Measurements from ENCODE around the gene MBP.
A peak's percentile ranks its signal among the peaks of the same experiment; 100 is the strongest.

The MBP gene

DNA sequence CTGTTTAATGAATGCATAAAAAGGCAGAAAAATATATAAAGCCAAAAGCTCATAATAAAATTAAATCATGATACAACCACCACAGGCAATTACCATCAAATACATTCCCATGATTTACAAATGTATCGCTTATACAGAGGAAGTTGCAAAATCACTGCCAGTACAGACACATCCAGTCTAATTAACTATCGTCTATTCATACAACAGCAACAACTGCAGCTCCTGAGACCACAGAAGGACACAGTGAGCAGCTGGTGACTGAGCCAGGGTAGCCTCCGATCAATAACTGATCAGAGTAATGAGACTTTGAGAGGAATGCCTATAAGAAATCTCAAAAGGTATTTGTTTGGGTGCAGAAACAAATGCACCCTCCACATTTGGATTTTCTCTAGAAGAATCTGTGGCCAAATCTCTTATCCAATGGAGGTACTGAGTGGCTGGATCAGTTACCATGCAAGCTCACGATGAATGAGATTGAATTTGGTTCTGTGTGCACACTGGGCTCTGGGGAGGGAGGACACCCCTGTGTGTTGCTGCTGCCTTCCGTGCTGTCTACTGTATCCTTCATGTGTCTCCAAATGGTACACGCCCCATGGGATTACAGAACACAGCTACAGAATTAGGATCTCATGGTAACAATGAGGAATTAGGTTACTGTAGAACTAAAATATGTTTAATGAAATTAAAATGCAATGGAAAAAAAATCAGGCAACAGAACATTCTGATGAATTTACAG, 119.6 kb downstream of the MBP start:
- TF ChIP-seq, protein P1, sequence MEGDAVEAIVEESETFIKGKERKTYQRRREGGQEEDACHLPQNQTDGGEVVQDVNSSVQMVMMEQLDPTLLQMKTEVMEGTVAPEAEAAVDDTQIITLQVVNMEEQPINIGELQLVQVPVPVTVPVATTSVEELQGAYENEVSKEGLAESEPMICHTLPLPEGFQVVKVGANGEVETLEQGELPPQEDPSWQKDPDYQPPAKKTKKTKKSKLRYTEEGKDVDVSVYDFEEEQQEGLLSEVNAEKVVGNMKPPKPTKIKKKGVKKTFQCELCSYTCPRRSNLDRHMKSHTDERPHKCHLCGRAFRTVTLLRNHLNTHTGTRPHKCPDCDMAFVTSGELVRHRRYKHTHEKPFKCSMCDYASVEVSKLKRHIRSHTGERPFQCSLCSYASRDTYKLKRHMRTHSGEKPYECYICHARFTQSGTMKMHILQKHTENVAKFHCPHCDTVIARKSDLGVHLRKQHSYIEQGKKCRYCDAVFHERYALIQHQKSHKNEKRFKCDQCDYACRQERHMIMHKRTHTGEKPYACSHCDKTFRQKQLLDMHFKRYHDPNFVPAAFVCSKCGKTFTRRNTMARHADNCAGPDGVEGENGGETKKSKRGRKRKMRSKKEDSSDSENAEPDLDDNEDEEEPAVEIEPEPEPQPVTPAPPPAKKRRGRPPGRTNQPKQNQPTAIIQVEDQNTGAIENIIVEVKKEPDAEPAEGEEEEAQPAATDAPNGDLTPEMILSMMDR (IDR thresholded peaks at IDR 0.05): no peak
- H3K36me3 ChIP-seq: peaks cover 95% of the 10 kb centered on the region

DNA sequence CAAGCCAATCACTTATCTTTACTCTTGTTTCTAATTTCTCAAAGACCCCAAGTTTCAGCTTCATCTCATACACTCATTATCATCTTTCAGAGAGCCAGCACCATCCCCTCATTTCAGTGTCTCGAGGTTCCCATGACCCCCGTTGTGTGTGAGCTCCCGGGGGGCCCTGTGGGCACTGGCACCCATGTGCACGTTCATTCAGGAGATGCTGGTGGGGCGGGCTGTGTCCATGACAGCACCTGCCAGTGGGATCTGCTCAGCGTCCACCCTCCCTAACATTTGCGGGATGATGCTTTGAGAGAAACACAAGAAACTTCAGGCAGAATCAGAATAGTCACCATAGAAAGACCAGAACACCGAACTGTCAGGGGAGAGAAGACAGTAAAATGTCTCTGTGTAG, 120.5 kb downstream of the MBP start:
- H3K27me3 ChIP-seq: no peaks in the 10 kb centered on the region
- no peaks in the 10 kb centered on the region for H3K9me3 ChIP-seq
- H3K4me1 ChIP-seq (ENCODE audit: control insufficient read depth in 1 of 2, insufficient read depth in 1 of 2, low read depth in 1 of 2, low read length in 1 of 2): peaks cover 38 to 53% of the 10 kb centered on the region in 2 experiments
- TF ChIP-seq, protein P1 (IDR thresholded peaks at IDR 0.05): no peak
- H3K36me3 ChIP-seq: peaks cover 92% of the 10 kb centered on the region
- peak overlapping the region; percentile 82 for H3K27ac ChIP-seq
- no peak overlapping the region for H3K4me3 ChIP-seq (ENCODE audit: low read depth in 1 of 2, low read length in 1 of 2)

More for the DNA sequence above, 119.6 kb downstream of the MBP start:
- peak overlapping the region; percentile 82 for H3K27ac ChIP-seq
- no peaks in the 10 kb centered on the region for H3K27me3 ChIP-seq
- H3K4me3 ChIP-seq (ENCODE audit: low read depth in 1 of 2, low read length in 1 of 2): peak overlapping the region in 1 of 2 experiments; percentile 12
- peaks cover 35 to 48% of the 10 kb centered on the region in 2 experiments for H3K4me1 ChIP-seq (ENCODE audit: control insufficient read depth in 1 of 2, insufficient read depth in 1 of 2, low read depth in 1 of 2, low read length in 1 of 2)
- no peaks in the 10 kb centered on the region for H3K9me3 ChIP-seq

DNA sequence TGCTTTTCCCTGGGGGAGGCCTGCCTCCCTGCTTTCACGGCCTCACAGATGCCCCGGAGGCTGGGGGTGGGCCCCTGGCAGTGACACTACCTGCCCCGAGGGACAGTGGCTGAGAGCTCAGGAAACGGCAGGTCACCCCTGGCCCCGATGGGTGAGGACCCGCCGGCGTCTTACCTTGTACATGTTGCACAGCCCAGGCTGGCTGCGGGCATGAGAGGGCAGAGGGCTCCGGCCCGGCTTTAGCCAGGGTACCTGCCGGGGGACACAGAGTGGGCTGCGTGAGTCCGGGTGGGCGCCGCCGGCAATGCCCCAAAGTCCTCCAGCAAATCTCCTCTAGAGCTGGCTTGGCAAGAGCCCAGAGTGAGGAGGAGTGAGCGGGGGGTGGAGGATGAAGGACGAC, 122.9 kb downstream of the MBP start:
- Histone ChIP-seq H3K4me1 (ENCODE audit: control insufficient read depth in 1 of 2, insufficient read depth in 1 of 2, low read depth in 1 of 2, low read length in 1 of 2) (peaks cover 51 to 59% of the 10 kb centered on the region in 2 experiments), H3K4me3 (ENCODE audit: low read depth in 1 of 2, low read length in 1 of 2) (no peak overlapping the region), H3K36me3 (peaks cover 76% of the 10 kb centered on the region), H3K27me3 (no peaks in the 10 kb centered on the region), H3K27ac (peak overlapping the region; percentile 26), H3K9me3 (no peaks in the 10 kb centered on the region)
- TF ChIP-seq, protein P1 (IDR thresholded peaks at IDR 0.05): no peak

DNA sequence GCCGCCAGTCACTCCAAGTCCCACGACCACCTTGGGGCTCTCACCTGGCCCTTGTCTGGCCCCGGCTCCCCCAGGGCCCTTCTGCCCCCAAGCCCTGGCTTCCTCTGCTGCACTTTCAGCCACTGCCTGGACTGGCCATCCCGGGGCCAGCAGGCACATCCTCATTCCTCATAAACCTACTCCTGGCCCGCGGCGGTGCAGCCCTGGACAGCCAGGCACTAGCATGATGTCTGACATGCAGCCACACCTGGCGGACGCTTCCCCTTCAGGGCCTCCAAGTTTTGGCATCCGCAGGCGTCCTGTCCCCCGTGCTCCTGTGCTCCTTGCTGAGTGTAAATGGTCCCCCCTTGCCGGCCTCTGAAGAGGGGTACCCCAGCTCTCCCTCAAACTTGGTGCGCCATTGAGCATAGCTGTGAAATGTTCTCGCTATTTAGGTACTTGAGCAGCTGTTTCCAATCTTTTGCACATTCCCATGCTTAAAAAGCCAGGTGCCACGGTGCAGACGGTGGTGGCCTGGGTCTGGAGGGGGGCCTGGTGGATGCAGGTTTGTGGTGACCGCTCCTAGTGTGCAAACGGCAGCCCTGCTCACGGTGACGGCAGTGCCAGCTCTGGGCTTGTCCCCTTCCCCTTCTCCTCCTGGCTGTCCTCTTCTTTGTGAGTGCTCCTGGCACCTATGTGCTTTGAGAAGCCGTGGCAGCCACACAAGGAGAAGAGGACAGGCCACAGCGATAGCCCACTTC, 123.8 kb downstream of the MBP start:
- TF ChIP-seq, protein P1 (IDR thresholded peaks at IDR 0.05): no peak
- Histone ChIP-seq H3K27ac (peak overlapping the region; percentile 91), H3K4me3 (ENCODE audit: low read depth in 1 of 2, low read length in 1 of 2) (no peak overlapping the region), H3K9me3 (no peaks in the 10 kb centered on the region), H3K4me1 (ENCODE audit: control insufficient read depth in 1 of 2, insufficient read depth in 1 of 2, low read depth in 1 of 2, low read length in 1 of 2) (peaks cover 51 to 59% of the 10 kb centered on the region in 2 experiments), H3K36me3 (peaks cover 67% of the 10 kb centered on the region), H3K27me3 (no peaks in the 10 kb centered on the region)

DNA sequence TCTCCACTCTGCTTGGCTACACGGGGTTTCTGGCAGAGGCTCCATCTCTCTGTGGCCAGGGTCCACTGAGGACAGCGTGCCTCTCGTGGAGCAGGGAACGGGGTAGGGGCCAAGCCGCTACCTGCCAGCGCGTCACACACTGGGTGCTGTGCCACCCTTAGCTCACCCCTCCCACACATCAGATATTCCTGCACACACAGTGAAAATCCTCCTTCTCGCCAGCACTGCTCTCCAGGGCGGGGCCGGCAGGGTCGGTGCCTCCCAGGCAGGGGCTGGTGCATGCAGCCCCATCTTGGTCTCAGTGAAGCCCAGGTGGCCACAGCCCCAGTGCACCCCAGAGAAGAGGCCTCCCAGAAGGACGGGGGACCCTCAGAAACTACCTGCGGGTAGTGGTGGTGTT, 124.6 kb downstream of the MBP start:
- no peak overlapping the region for H3K4me3 ChIP-seq (ENCODE audit: low read depth in 1 of 2, low read length in 1 of 2)
- H3K27ac ChIP-seq: peak overlapping the region; percentile 91
- H3K9me3 ChIP-seq: no peaks in the 10 kb centered on the region
- H3K27me3 ChIP-seq: no peaks in the 10 kb centered on the region
- peaks cover 61% of the 10 kb centered on the region for H3K36me3 ChIP-seq
- TF ChIP-seq, protein P1 (IDR thresholded peaks at IDR 0.05): no peak
- peaks cover 45 to 54% of the 10 kb centered on the region in 2 experiments for H3K4me1 ChIP-seq (ENCODE audit: control insufficient read depth in 1 of 2, insufficient read depth in 1 of 2, low read depth in 1 of 2, low read length in 1 of 2)

Measured in neutrophil (primary cell).